B cell (primary cell): ENCODE data around the gene EOGT.

ENCODE experiments used
- EZH2 ChIP-seq: IDR thresholded peaks from 2 replicates; pipeline ENCODE4 v1.6.1; 2012; ENCODE audit warnings: borderline replicate concordance, low read depth, mild to moderate bottlenecking, moderate library complexity, low read length; ENCODE audit not compliant: insufficient read depth, poor library complexity, severe bottlenecking
- TF ChIP-seq, protein P1 (sequence below): fragments of 200-600 bp; IDR thresholded peaks from one replicate; pipeline ENCODE4 v1.8.0; 2022; ENCODE audit warnings: antibody characterized with exemption, mild to moderate bottlenecking

- TF ChIP-seq, protein P1, sequence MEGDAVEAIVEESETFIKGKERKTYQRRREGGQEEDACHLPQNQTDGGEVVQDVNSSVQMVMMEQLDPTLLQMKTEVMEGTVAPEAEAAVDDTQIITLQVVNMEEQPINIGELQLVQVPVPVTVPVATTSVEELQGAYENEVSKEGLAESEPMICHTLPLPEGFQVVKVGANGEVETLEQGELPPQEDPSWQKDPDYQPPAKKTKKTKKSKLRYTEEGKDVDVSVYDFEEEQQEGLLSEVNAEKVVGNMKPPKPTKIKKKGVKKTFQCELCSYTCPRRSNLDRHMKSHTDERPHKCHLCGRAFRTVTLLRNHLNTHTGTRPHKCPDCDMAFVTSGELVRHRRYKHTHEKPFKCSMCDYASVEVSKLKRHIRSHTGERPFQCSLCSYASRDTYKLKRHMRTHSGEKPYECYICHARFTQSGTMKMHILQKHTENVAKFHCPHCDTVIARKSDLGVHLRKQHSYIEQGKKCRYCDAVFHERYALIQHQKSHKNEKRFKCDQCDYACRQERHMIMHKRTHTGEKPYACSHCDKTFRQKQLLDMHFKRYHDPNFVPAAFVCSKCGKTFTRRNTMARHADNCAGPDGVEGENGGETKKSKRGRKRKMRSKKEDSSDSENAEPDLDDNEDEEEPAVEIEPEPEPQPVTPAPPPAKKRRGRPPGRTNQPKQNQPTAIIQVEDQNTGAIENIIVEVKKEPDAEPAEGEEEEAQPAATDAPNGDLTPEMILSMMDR = no peak
- TF ChIP-seq EZH2 = no peak
These were observed 617 bp upstream of the EOGT start for GRCh38 chr3:69014022-69014580.
